Activated T-helper 1 cell treated with anti-CD3 and anti-CD28 coated beads, Interleukin-2, amount 50 U/mL, for 16 hours (primary cell): ENCODE data around the gene GP1BA.

ENCODE experiments used
- DNase-seq, 2 donors: peaks; one replicate each; pipeline ENCODE4 v3.0.0-alpha.2; 2020; ENCODE audit warnings: low read depth in 1 of 2, low spot score in 1 of 2

Gene GP1BA

GRCh38 chr17:4937553-4937952 lies 5.5 kb downstream of the GP1BA start:
- no peak for DNase-seq

DNA sequence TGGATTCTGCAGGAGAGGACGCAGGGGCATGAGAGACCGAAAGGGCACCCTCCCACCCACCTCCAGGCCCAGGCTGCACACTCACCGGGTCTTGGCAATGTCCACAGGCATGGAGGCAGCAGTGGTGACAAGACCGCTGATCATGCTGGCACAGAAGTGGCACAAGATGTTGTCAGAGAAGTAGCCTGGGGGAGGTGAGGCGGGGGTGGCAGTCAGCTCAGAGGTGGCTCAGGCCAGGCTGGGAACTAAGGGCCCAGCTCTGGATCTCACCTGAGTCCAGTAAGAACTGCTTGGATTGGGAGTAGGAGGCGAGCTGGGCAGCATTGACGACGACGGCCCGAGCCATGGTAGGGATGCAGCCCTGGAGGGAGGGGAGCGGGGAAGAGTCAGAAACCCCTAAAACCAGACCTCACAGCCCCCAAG lies 6.0 kb downstream of the GP1BA start:
- no peak for DNase-seq

- no peak for DNase-seq
Observed at GRCh38 chr17:4938688-4939545, 6.8 kb downstream of the GP1BA start.

GRCh38 chr17:4939546-4939795 lies 7.4 kb downstream of the GP1BA start:
- no peak for DNase-seq

DNA sequence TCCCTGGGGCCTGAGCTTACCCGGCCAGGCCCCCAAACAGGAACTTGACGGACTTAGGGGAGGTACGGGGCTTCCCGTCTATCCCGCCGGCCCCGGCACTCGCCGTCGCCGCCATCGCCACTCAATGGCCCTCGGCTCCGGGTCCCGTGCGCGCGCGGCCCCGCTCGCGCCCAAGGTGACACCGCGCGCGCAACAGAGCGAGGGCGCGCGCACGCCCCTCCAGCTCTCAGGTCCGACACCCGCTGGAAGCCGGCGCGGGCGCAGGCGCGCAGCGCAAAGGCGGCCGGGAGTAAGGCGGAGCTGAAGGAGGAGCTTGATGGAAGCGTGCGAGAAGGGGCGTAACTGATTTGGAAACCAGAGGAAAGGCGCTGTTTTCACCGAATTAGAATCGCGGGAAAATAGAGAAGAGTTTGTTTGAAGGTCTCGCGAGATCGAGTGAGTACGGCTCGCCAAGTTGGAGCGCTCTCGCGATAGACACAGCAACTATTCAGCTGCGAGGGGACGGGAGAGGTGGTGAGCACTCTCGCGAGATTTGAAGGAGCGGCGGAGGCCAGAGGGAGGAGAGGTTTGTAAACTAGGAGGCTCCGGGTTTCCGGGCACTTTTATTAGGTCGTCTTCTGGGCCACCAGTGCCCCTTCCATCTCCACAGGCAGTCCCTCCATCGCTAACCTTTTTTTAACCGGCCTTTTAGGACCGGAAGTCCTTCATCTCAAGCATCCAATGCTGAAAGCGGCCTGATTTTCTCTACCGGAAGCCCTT lies 7.9 kb downstream of the GP1BA start, which contains the start of the genes RNF167 and SLC25A11:
Gene RNF167 (plus strand): TSS at position 473 of the 759 bp plus-strand sequence. CDS start 642 bp downstream, outside the sequence.
Gene SLC25A11 (minus strand): TSS at position 251 of the 759 bp plus-strand sequence. CDS start 136 bp downstream, at position 115.
- peak; percentile 86 to 94 for DNase-seq

GRCh38 chr17:4940555-4941318 lies 8.7 kb downstream of the GP1BA start:
- peak in 1 of 2 donors; percentile 18 for DNase-seq

DNA sequence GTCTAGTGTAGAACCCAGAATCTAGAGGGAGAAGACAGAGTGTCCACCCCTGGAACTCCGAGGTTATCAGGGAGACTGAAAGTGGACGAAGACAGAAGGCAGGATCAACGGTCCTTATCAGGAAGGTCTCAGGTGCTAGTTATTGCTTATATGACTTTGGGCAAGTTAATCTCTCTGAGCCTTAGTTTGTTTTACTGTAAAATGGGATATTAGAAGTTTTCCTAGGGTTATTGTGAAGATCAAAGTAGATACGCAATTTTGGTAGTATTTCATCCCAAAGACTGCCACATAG lies 9.2 kb downstream of the GP1BA start:
- no peak for DNase-seq

DNA sequence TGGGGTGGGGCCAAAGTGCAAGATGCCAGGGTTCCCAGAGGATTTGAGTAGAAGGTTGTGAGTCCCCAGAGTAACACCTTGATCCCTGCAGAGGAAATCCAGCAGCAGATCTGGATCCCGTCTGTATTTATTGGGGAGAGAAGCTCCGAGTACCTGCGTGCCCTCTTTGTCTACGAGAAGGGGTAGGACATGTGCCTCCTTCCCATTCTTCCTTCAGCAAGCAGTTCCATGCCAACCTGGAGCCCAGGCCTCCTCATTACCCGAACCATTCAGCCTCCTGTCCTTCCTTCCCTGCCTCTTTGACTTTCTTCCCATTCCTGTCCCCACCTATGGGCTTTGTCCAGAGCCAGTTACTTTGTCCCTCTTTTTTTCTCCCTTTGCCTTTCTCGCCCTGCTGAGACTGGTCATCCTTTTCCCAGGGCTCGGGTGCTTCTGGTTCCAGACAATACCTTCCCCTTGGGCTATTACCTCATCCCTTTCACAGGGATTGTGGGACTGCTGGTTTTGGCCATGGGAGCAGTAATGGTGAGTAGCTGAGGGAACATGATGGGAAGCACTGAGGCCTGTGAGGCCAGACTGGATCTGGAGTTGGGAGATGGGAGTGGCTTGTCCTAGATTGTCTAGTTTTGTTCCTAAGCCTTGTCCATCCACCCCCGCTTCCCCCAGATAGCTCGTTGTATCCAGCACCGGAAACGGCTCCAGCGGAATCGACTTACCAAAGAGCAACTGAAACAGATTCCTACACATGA lies 10.9 kb downstream of the GP1BA start:
- DNase-seq: no peak

DNA sequence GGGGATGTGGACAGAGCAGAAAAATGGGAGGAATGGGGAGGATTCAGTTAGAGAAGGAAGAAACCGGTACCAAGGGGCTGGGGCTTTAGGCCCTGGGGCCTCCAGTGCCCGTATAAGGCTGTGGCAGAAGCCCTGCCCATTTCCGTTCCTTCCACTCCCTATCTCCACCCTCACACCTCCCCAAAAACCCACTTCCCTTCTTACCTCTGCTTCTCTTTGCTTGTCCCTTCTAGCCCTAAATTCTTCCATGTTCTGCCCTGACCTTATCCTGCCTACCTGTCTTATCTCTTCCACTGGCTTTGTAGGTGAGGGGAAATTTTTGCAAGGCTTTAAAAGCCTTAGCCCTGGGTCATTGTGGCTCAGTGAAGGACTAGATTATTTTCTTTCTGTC lies 12.1 kb downstream of the GP1BA start:
- peak in 1 of 2 donors; percentile 26 for DNase-seq

DNA sequence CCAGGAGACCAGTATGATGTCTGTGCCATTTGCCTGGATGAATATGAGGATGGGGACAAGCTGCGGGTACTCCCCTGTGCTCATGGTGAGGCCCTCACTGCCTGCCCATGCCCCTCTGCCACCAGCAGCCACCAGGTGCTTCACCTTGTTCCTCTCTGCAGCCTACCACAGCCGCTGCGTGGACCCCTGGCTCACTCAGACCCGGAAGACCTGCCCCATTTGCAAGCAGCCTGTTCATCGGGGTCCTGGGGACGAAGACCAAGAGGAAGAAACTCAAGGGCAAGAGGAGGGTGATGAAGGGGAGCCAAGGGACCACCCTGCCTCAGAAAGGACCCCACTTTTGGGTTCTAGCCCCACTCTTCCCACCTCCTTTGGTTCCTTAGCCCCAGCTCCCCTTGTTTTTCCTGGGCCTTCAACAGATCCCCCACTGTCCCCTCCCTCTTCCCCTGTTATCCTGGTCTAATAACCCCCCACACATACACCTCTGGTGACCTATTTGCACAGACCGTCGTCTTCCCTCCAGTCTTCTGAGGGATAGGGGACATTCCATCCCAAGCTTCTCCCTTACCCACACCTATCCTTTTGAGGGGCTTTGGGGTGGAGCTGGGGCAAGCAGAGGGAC lies 12.6 kb downstream of the GP1BA start:
- no peak for DNase-seq

DNA sequence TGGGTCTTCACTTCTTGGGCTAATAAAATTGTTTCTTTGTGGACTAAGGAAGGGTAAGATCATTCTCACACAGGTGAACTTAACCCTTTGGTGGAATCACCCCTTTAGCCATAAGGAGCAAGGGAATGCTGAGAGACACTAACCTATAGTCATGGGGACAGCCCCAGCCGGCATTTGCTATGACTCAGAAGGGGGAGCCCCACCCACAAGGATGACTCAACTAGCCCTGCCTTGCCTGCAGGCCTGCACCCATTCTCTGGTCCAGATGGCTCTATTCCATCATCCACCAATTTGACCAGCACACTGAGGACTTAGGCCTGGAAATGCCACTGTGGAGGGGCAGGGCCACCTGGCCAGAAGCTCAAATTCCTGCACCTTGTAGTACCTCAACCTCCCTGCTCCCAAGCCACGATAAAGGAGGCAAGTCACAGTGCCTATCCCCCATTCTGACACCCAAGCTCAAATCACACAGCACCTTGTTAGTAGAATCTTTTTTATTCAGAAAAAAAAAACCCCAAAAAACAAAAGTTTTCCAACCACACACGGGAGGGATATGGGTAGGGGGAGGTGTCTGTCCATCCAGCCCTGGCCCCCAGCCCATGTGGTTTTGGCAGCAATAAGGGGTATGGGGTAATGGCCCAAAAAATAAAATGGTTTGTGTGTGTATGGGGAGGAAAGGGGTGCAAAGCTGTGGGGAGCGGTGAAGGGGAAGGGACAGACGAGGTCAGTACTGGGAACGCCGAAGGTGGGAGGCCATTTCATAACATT lies 13.3 kb downstream of the GP1BA start:
- peak; percentile 56 to 73 for DNase-seq

- no peak for DNase-seq
Observed at GRCh38 chr17:4945944-4946280, 13.8 kb downstream of the GP1BA start.

DNA sequence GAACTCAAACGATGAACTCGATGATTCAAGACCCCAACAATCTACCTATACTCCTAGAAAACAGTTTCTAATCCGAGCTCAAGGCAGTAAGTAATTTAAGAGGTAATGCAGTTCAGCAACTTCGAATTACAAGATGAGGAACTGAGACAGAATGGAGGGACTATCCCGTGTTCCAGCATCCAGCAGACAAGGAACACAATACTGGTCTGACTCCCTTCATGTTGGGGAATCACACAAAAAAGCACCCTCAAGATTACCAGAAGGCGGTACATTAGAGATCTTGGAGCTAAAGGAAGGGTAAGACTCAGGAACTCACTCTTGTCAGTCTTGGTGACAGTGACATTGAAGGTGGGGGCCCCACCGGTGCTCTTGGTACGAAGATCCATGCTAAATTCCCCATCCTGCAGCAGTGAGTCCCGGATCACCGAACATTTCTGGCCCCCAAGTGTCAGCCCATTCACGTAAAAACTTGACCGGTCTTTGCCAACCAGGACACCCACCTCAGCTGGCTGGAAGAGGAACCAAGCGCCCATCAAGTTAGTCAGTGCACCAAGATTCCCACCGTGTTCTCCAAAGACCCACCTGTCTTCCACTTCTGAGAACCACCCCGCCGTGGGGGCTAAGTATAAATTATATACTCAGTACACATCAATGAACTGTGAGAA lies 14.4 kb downstream of the GP1BA start:
- no peak for DNase-seq

DNA sequence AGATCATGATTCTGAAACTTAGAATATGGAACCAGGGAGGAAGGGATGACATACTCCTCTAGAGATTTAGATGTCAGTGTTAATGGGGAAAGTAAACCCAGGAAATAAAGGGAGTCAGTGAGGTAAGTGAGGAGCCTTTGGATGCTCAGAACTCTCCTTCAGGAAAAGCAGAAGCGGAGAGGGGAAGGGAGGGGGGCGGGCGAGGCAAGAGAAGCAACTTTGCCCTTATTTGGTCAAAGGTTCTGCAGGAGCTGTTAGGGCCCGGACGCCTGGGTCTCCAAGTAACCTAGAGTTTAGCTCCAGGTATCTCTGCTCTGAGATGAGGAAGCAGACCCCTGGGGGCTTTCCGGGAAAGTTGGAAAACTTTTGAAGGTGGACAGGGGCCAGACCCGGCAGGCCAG lies 14.9 kb downstream of the GP1BA start:
- DNase-seq: no peak

DNA sequence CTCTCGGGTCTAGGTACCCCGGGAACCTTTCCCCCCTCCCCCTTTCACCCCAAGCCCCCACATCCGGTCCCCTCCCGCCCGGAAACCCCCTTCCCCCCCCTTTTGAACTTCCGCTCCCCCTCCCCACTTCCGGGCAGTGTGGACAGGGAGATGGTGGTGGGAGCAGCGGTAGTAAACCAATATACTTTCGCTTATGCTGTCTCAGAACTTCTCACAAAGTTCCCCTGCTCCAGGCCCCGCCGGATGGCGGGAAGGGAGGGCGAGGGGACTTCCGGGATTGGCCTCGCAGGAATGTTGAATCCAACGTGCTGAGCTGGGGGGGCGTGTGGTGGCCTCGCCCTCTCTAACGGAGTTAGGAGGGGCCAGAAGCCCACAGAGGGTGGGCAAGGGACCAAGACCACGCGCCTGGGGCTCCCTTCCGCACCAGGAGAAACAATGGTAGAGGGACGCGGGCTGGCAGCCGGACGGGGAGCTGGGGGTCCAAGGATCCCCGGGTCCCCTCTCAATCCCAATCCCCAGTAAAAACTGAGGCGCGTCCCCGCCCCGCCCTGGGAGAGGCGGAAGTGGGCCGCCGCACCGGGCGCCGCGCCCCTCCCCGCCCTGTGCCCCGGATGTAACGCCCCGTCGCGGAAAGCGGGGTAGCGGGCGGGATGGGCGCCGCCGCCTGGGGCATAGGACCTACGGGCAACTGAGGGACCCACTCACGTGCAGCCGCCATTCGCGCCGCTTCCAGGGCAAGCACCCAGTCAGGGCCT lies 15.5 kb downstream of the GP1BA start:
- peak; percentile 41 to 54 for DNase-seq

- DNase-seq: peak; percentile 78 to 80
Observed at GRCh38 chr17:4948166-4948930, 16.3 kb downstream of the GP1BA start, which contains the start of gene PFN1. Gene PFN1, minus strand, starts transcription at chr17:4948530. Its CDS starts 136 bp downstream, at chr17:4948394.

DNA sequence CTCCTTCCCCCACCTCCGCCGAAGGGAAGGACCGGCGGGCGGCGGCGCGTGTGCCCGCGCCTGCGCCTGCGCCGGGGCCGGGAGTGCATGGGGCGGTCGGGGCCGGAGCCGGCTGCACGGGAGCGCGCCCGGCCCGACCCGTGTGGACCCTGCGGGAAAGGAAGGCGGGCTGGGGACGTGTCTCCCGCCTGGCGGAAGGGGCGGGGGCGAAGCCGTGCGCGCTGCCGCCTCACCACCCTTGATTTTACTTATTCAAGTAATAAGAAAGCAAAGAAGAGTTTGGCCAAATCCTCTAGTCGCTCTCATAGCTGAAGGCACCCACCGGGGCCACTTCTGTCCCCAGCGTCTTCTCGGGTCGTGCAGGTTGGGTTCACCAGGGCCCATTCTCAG lies 16.8 kb downstream of the GP1BA start:
- DNase-seq: peak; percentile 31 to 62
